H9 (cell line): ENCODE data around the gene EPHB2. TPM values are rescaled to one million over a fixed set of nuclear protein-coding genes. Genes with fewer than 3 reads are reported as not detected.

Source experiments
- DNase-seq: peaks from one replicate; pipeline ENCODE4 v3.0.0-alpha.2; 2017
- H2AFZ ChIP-seq: one replicate; pipeline ENCODE4 v1.6.1; 2013; ENCODE audit warnings: mild to moderate bottlenecking, low read length, control low read depth, moderate library complexity
- H2AK5ac ChIP-seq: 2 replicates; pipeline ENCODE4 v1.6.1; 2013; ENCODE audit warnings: low read length, control low read depth, mixed read lengths; ENCODE audit not compliant: insufficient read length
- H2BK120ac ChIP-seq: one replicate; pipeline ENCODE4 v1.6.1; 2013; ENCODE audit warnings: low read depth, mild to moderate bottlenecking, low read length, control low read depth, inconsistent platforms; ENCODE audit not compliant: poor library complexity, severe bottlenecking
- H2BK12ac ChIP-seq: 2 replicates; pipeline ENCODE4 v1.6.1; 2013; ENCODE audit warnings: low read length, control low read depth, mixed read lengths, low read depth; ENCODE audit not compliant: insufficient read length
- H2BK15ac ChIP-seq: 2 replicates; pipeline ENCODE4 v1.6.1; 2013; ENCODE audit warnings: low read depth, low read length, control low read depth
- H2BK20ac ChIP-seq: one replicate; pipeline ENCODE4 v1.6.1; 2013; ENCODE audit warnings: low read depth, mild to moderate bottlenecking, low read length, control low read depth, inconsistent platforms; ENCODE audit not compliant: poor library complexity, severe bottlenecking
- H2BK5ac ChIP-seq: 2 replicates; pipeline ENCODE4 v1.6.1; 2013; ENCODE audit warnings: low read length, control low read depth, mixed read lengths; ENCODE audit not compliant: insufficient read length
- H3K14ac ChIP-seq: 2 replicates; pipeline ENCODE4 v1.6.1; 2013; ENCODE audit warnings: low read length, control low read depth; ENCODE audit not compliant: insufficient read depth
- H3K18ac ChIP-seq: 2 replicates; pipeline ENCODE4 v1.6.1; 2013; ENCODE audit warnings: low read depth, mild to moderate bottlenecking, mixed read lengths, low read length, control low read depth; ENCODE audit not compliant: insufficient read length
- H3K23ac ChIP-seq: 2 replicates; pipeline ENCODE4 v1.6.1; 2013; ENCODE audit warnings: low read length, control low read depth, mixed read lengths, low read depth; ENCODE audit not compliant: insufficient read length
- H3K23me2 ChIP-seq: 2 replicates; pipeline ENCODE4 v1.6.1; 2013; ENCODE audit warnings: low read depth, mild to moderate bottlenecking, mixed read lengths, low read length, control low read depth; ENCODE audit not compliant: insufficient read length, poor library complexity, severe bottlenecking
- H3K27ac ChIP-seq: 2 replicates; pipeline ENCODE4 v1.5.1; 2013; ENCODE audit warnings: low read length, control low read depth, mixed read lengths, low read depth; ENCODE audit not compliant: insufficient read length
- H3K27me3 ChIP-seq: 2 replicates; pipeline ENCODE4 v1.6.1; 2013; ENCODE audit warnings: low read length, control low read depth, inconsistent platforms; ENCODE audit not compliant: insufficient read depth
- H3K4ac ChIP-seq: 2 replicates; pipeline ENCODE4 v1.6.1; 2013; ENCODE audit warnings: low read depth, mild to moderate bottlenecking, control low read depth, inconsistent platforms, low read length, moderate library complexity
- H3K4me1 ChIP-seq: 2 replicates; pipeline ENCODE4 v1.6.1; 2013; ENCODE audit warnings: low read length, control low read depth, inconsistent platforms; ENCODE audit not compliant: insufficient read depth
- H3K4me2 ChIP-seq: 2 replicates; pipeline ENCODE4 v1.6.1; 2013; ENCODE audit warnings: low read length, control low read depth, mixed read lengths; ENCODE audit not compliant: insufficient read length, insufficient read depth
- H3K56ac ChIP-seq: 2 replicates; pipeline ENCODE4 v1.6.1; 2013; ENCODE audit warnings: low read depth, mild to moderate bottlenecking, mixed read lengths, low read length, control low read depth; ENCODE audit not compliant: insufficient read length
- H3K79me1 ChIP-seq: 2 replicates; pipeline ENCODE4 v1.6.1; 2013; ENCODE audit warnings: low read depth, mild to moderate bottlenecking, moderate library complexity, low read length, control low read depth, inconsistent platforms; ENCODE audit not compliant: insufficient read depth, poor library complexity, severe bottlenecking
- H3K79me2 ChIP-seq: 2 replicates; pipeline ENCODE4 v1.6.1; 2013; ENCODE audit warnings: low read length, control low read depth, inconsistent platforms; ENCODE audit not compliant: insufficient read depth
- H3K9ac ChIP-seq: 2 replicates; pipeline ENCODE4 v1.6.1; 2013; ENCODE audit warnings: low read length, control low read depth, mixed read lengths; ENCODE audit not compliant: insufficient read length; ENCODE audit errors: extremely low read depth
- H3K9me3 ChIP-seq: one replicate; pipeline ENCODE4 v1.6.1; 2013; ENCODE audit warnings: low read depth, low read length, inconsistent platforms; ENCODE audit not compliant: control insufficient read depth
- H3T11ph ChIP-seq: one replicate; pipeline ENCODE4 v1.6.1; 2013; ENCODE audit warnings: mild to moderate bottlenecking, low read length, control low read depth, inconsistent platforms
- H4K20me1 ChIP-seq: one replicate; pipeline ENCODE4 v1.6.1; 2013; ENCODE audit not compliant: control insufficient read depth, insufficient read length, insufficient read depth
- H4K5ac ChIP-seq: 2 replicates; pipeline ENCODE4 v1.6.1; 2013; ENCODE audit warnings: low read depth, mild to moderate bottlenecking, mixed read lengths, low read length, control low read depth; ENCODE audit not compliant: insufficient read length
- H4K8ac ChIP-seq: replicated peaks from 2 replicates; pipeline ENCODE4 v1.6.1; 2013; ENCODE audit warnings: low read length, control low read depth, mixed read lengths, low read depth; ENCODE audit not compliant: insufficient read length
- H4K91ac ChIP-seq: 2 replicates; pipeline ENCODE4 v1.6.1; 2013; ENCODE audit warnings: low read depth, mild to moderate bottlenecking, moderate library complexity, mixed read lengths, low read length, control low read depth; ENCODE audit not compliant: insufficient read length
- H3K27ac Mint-ChIP-seq, 3 experiments: 2 replicates in 2 of 3; 3 replicates in 1 of 3; pipeline ENCODE4 v1.8.0; 2020 to 2021; ENCODE audit warnings: mixed read lengths in 3 of 3, mild to moderate bottlenecking in 1 of 3, moderate library complexity in 1 of 3
- H3K27me3 Mint-ChIP-seq: 2 replicates; pipeline ENCODE4 v1.8.0; 2021; ENCODE audit warnings: low read depth, mild to moderate bottlenecking, moderate library complexity, mixed read lengths
- H3K36me3 Mint-ChIP-seq, 3 experiments: 2 replicates in 2 of 3; 3 replicates in 1 of 3; pipeline ENCODE4 v1.8.0; 2020 to 2021; ENCODE audit warnings: low read depth in 3 of 3, mixed read lengths in 3 of 3; ENCODE audit not compliant: insufficient read depth in 1 of 3
- H3K4me1 Mint-ChIP-seq, 2 experiments: 2 replicates each; pipeline ENCODE4 v1.8.0; 2020; ENCODE audit warnings: mixed read lengths in 2 of 2
- H3K4me3 Mint-ChIP-seq, 2 experiments: 2 replicates in 1 of 2; 3 replicates in 1 of 2; pipeline ENCODE4 v1.8.0; 2020 to 2021; ENCODE audit warnings: mild to moderate bottlenecking in 2 of 2, mixed read lengths in 2 of 2, moderate library complexity in 1 of 2
- H3K9me3 Mint-ChIP-seq, 2 experiments: 2 replicates in 1 of 2; 3 replicates in 1 of 2; pipeline ENCODE4 v1.8.0; 2020; ENCODE audit warnings: mild to moderate bottlenecking in 2 of 2, mixed read lengths in 2 of 2, moderate library complexity in 1 of 2
- WGBS: extraction: QIAGEN DNeasy Blood & Tissue Kit; methylation state at CpG from one replicate; pipeline ENCODE4 v1.1.7; 2013; ENCODE audit warnings: missing lambda C conversion rate, low lambda C conversion rate, mixed read lengths; ENCODE audit not compliant: insufficient read length; ENCODE audit errors: extremely low coverage; 5-methylcytosine and 5-hydroxymethylcytosine counted together
- total RNA-seq: library from RNA; stranded (reverse); gene quantifications from 2 replicates; pipeline ENCODE4 v1.2.1, GENCODE V29; 2021
- TF ChIP-seq, protein P1 (sequence below): fragments of 200-600 bp; sonication (generic); conservative IDR thresholded peaks from 3 replicates; pipeline ENCODE4 v1.8.0; 2021; ENCODE audit warnings: antibody characterized with exemption, mild to moderate bottlenecking

The EPHB2 gene
- total RNA-seq, 1 experiment from 2014 or later, result 9.5 TPM

DNA sequence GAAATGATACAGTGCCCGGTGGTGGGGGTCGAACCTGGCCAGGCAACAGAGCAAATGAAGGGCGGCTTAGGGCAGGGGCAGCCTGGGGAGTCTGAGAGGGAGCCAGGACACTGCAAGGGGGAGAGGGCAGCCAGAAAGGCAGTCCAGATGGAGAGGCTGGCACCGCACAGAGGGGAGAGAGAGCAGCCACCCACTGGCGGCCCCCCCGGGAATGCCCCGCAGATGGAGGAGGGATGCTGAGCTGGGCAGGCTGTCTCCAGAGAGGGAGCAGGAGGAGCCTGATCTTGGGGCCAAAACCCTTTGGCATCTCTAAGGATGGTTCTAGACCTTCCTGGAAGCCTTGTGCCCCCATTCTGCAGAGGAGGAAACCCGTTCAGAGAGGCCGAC is 149.8 kb downstream of the EPHB2 start:
- Histone ChIP-seq H3K79me1 (no peaks in the 10 kb centered on the region), H4K8ac (no peak overlapping the region), H2BK15ac (no peak overlapping the region), H3K27me3 (no peaks in the 10 kb centered on the region), H3K4me2 (no peak overlapping the region), H3K4me1 (no peaks in the 10 kb centered on the region), H4K20me1 (no peaks in the 10 kb centered on the region), H2BK120ac (no peak overlapping the region), H3K18ac (no peak overlapping the region), H3K4ac (no peak overlapping the region), H3K23ac (no peak overlapping the region), H3K79me2 (no peaks in the 10 kb centered on the region), H3K14ac (no peak overlapping the region), H3K27ac (no peak overlapping the region), H3K9ac (no peak overlapping the region), H4K91ac (no peak overlapping the region), H3T11ph (no peak overlapping the region), H4K5ac (no peak overlapping the region), H2AK5ac (no peak overlapping the region), H3K9me3 (no peaks in the 10 kb centered on the region), H3K56ac (no peak overlapping the region), H3K23me2 (no peaks in the 10 kb centered on the region), H2BK5ac (no peak overlapping the region), H2AFZ (no peak overlapping the region), H2BK20ac (no peak overlapping the region), H2BK12ac (no peak overlapping the region)
- TF ChIP-seq, protein P1, sequence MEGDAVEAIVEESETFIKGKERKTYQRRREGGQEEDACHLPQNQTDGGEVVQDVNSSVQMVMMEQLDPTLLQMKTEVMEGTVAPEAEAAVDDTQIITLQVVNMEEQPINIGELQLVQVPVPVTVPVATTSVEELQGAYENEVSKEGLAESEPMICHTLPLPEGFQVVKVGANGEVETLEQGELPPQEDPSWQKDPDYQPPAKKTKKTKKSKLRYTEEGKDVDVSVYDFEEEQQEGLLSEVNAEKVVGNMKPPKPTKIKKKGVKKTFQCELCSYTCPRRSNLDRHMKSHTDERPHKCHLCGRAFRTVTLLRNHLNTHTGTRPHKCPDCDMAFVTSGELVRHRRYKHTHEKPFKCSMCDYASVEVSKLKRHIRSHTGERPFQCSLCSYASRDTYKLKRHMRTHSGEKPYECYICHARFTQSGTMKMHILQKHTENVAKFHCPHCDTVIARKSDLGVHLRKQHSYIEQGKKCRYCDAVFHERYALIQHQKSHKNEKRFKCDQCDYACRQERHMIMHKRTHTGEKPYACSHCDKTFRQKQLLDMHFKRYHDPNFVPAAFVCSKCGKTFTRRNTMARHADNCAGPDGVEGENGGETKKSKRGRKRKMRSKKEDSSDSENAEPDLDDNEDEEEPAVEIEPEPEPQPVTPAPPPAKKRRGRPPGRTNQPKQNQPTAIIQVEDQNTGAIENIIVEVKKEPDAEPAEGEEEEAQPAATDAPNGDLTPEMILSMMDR, result no peak
- H3K4me1 Mint-ChIP-seq, result peaks cover 3 to 7% of the 10 kb centered on the region in 2 experiments
- H3K27me3 Mint-ChIP-seq, result no peaks in the 10 kb centered on the region
- no peak for DNase-seq
- no peaks in the 10 kb centered on the region for H3K9me3 Mint-ChIP-seq
- no peak overlapping the region for H3K4me3 Mint-ChIP-seq
- no CpG with 5 or more reads among the region's 9 CpGs for WGBS
- 0 out of 7 replicates have a peak overlapping the region, but pooled peaks of 1 of the 3 experiments have one; percentile 74 for H3K27ac Mint-ChIP-seq
- H3K36me3 Mint-ChIP-seq, result 0 out of 7 replicates have a peak, but pooled peaks cover 0 to 4% (median 0%) of the 10 kb centered on the region in 3 experiments
